Aorta (tissue), 5 donors: ENCODE results near the gene BIN2. TPM values are rescaled to one million over a fixed set of nuclear protein-coding genes. Genes with fewer than 3 reads are reported as not detected.

Experiments
- ATAC-seq: fragments of 200-7000 bp; cut with Tn5 transposase; one replicate; pipeline ENCODE4 v1.9.1; 2022; ENCODE audit warnings: moderate library complexity; ENCODE audit not compliant: low FRiP score
- DNase-seq, 2 donors: peaks; one replicate each; pipeline ENCODE4 v3.0.0-alpha.2; 2020
- H3K27ac ChIP-seq, 2 donors: one replicate each; pipeline ENCODE4 v1.5.1; 2013; ENCODE audit warnings: low read length in 2 of 2, mild to moderate bottlenecking in 2 of 2, moderate library complexity in 2 of 2, control low read depth in 1 of 2, inconsistent platforms in 1 of 2, low read depth in 1 of 2
- H3K27me3 ChIP-seq, 2 donors: one replicate each; pipeline ENCODE4 v1.6.1; 2013; ENCODE audit warnings: control low read depth in 1 of 2, low read length in 1 of 2, mild to moderate bottlenecking in 1 of 2, moderate library complexity in 1 of 2; ENCODE audit not compliant: insufficient read depth in 2 of 2, control insufficient read depth in 1 of 2
- H3K36me3 ChIP-seq, 2 donors: one replicate each; pipeline ENCODE4 v1.6.1; 2013; ENCODE audit warnings: control low read depth in 1 of 2, low read length in 1 of 2, mild to moderate bottlenecking in 1 of 2; ENCODE audit not compliant: insufficient read depth in 2 of 2, control insufficient read depth in 1 of 2
- H3K4me1 ChIP-seq, 2 donors: one replicate each; pipeline ENCODE4 v1.6.1; 2013; ENCODE audit warnings: low read length in 2 of 2, control low read depth in 1 of 2, mild to moderate bottlenecking in 1 of 2, moderate library complexity in 1 of 2; ENCODE audit not compliant: insufficient read depth in 2 of 2, control insufficient read depth in 1 of 2
- H3K4me3 ChIP-seq, 2 donors: one replicate each; pipeline ENCODE4 v1.5.1; 2013; ENCODE audit warnings: low read length in 2 of 2, control low read depth in 1 of 2, mild to moderate bottlenecking in 1 of 2
- H3K9me3 ChIP-seq: one replicate; pipeline ENCODE4 v1.6.1; 2013; ENCODE audit warnings: mild to moderate bottlenecking, low read length; ENCODE audit not compliant: control insufficient read depth
- intact Hi-C, 2 donors: fragments of 100-400 bp; cut with DNase I; formaldehyde crosslinking; loops; one replicate each; pipeline versions ENCODE4 v1.14.2 to v1.15.0; 2022
- polyA plus RNA-seq, 2 donors: library from polyadenylated mRNA; stranded (reverse); fragments of 200-250 nt; gene quantifications; one replicate each; pipeline ENCODE4 v1.2.3, GENCODE V29; 2013
- total RNA-seq, 2 donors: library from RNA; stranded (reverse); fragmentation: NEBNext Ultra II Directional; extraction: Animal tissue kit (Norgen Biotek cat#: 25700); gene quantifications; one replicate each; pipeline ENCODE4 v1.2.1, GENCODE V29; 2021
- donor health status: healthy with polysubstance abuse.
- donor health status: Bipolar disorder and iron deficiency.
- donor health status: DM: no; HTN: no; CAD: no.
- donor health status: DM: no; HTN: no; CAD: no.
- donor health status: DM: yes; HTN: yes; CAD: no.

Gene BIN2
- total and polyA plus RNA-seq, 4 donors = 1.4 to 11.7 (median 7.0) TPM

DNA sequence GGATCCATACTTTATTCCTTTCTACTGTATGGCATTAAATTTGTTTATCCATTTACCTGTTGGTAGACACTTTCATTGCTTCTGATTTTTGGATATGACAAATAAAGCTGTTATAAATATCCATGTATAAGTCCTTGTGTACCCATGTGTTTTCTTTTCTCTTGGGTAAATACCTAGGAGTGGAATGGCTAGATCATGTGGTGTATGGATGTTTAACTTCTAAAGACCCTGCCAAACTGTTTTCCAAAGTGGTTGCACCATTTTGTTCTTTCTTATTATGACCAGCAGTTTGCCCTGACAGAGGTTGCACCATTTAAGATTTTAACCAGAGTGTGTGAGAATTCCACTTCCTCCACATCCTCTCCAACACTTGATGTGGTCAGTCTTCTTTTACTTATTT, 91.3 kb downstream of the BIN2 start:
- Histone ChIP-seq H3K4me3 (no peak overlapping the region), H3K36me3 (no peaks in the 10 kb centered on the region), H3K9me3 (no peaks in the 10 kb centered on the region), H3K27ac (no peak overlapping the region), H3K4me1 (no peaks in the 10 kb centered on the region), H3K27me3 (no peaks in the 10 kb centered on the region)
- ATAC-seq (no peak), DNase-seq (no peak)
- intact Hi-C loops = no loop called here

Other genes with a start within 250 kb of the BIN2 start
- 10 to 100 TPM; 32.3 to 34.5 TPM for gene CSRNP2, start 240.6 kb downstream of the BIN2 start, total RNA-seq
- gene CSRNP2, start 240.6 kb downstream of the BIN2 start, polyA plus RNA-seq = 10 to 100 TPM in 1 of 2 donors, 1 to 10 TPM in 1; 6.1 to 19.0 TPM
- 10 to 100 TPM; 15.6 to 25.4 TPM for gene TFCP2, start 151.0 kb downstream of the BIN2 start, total RNA-seq
- 1 to 10 TPM; 8.9 to 9.7 TPM for gene TFCP2, start 151.0 kb downstream of the BIN2 start, polyA plus RNA-seq
- 10 to 100 TPM; 29.3 to 36.5 TPM for gene POU6F1, start 106.1 kb downstream of the BIN2 start, total RNA-seq
- 10 to 100 TPM; 13.3 to 30.1 TPM for gene POU6F1, start 106.1 kb downstream of the BIN2 start, polyA plus RNA-seq
- 100 to 1,000 TPM; 167 to 171 TPM for gene DAZAP2, start 85.3 kb downstream of the BIN2 start, total RNA-seq
- 100 to 1,000 TPM; 271 to 311 TPM for gene DAZAP2, start 85.3 kb downstream of the BIN2 start, polyA plus RNA-seq
- 1 to 10 TPM; 8.4 to 9.3 TPM for gene SMAGP, start 53.8 kb downstream of the BIN2 start, total RNA-seq
- gene SMAGP, start 53.8 kb downstream of the BIN2 start, polyA plus RNA-seq = 1 to 10 TPM; 4.1 to 4.5 TPM
- gene CELA1, start 22.5 kb upstream of the BIN2 start, total RNA-seq = not detected
- not detected for gene CELA1, start 22.5 kb upstream of the BIN2 start, polyA plus RNA-seq
- gene GALNT6, start 67.2 kb upstream of the BIN2 start, total RNA-seq = 1 to 10 TPM; 5.5 to 6.5 TPM
- 10 to 100 TPM in 1 of 2 donors, under 1 TPM in 1; 0.72 to 12.3 TPM for gene GALNT6, start 67.2 kb upstream of the BIN2 start, polyA plus RNA-seq
- gene SLC4A8, start 100.7 kb upstream of the BIN2 start, total RNA-seq = 1 to 10 TPM; 1.4 to 3.2 TPM
- gene SLC4A8, start 100.7 kb upstream of the BIN2 start, polyA plus RNA-seq = 1 to 10 TPM in 1 of 2 donors, under 1 TPM in 1; 0.36 to 6.1 TPM